Stimulated activated CD4-positive, alpha-beta T cell treated with anti-CD3 and anti-CD28 coated beads, Interleukin-15, amount 100 ng/mL, for 1 hour (primary cell): ENCODE measurements around the gene TRPM4.
"Not testable (repeated sequence)": the region's sequence is repeated elsewhere in the genome, so short reads cannot be mapped to it uniquely, and the experiment has no call there.

Experiments
- DNase-seq, 2 donors: peaks; one replicate each; pipeline ENCODE4 v3.0.0-alpha.2; 2020; ENCODE audit warnings: low read depth in 1 of 2, low spot score in 1 of 2

Gene TRPM4

DNA sequence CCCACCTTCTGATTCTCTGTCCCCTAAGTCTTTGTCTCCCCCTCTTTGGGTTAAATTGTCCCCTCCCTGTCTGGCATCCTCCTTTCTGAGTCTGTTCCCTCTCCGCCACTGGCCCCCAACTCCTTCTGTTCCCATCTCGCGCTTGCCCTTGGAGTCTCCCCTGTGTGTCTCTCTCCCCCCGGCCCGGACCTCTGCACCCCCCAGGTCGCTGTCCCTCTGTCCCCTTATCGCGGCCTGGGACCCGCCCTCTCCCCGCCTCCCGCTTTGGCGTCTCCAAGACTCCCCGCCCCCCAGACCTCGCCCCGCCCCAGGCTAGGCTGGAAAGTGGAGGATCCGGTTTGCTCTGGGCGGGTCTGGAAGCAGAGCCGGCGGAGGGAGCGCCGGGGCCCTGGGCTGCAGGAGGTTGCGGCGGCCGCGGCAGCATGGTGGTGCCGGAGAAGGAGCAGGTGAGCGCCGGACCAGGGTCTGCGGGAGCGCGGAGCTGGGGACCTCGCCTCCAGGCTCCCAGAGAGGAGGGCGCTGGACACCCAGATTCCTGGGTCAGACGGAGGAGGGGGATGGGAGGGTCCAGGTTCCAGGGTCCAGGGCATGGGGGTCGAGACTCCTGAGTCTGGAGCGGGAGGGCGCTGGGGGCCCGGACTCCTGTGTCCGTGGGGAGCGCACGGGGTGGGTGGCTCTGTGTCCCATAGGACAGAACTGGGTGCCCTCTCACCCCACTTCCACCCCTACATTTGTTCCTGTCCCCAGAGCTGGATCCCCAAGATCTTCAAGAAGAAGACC lies at the start of gene TRPM4:
Gene TRPM4, plus strand, starts transcription at position 348 of the 780 bp plus-strand sequence. Its CDS starts 75 bp downstream, at position 423.
- peak in 1 of 2 donors; percentile 33 for DNase-seq

DNA sequence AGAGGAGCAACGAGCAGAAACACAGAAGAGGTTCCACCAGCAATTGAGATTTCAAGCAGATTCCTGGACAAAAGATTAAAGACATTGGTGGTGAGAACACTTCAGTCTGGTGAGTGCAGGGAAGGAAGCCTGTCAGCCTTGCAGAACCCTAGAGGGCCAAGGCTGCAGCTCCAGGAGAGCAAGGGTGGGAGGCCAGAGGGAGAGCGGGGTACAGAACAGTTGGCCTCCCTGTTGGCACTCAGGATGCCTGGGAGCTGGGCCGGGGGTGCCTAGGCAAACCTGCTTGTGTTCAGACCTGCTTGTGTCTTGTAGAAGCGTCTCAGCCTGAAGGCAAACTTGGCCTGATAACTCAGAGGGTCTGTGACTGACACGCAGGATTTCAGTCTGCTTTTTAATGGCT lies 48.5 kb upstream of the TRPM4 start:
- DNase-seq, result no peak

DNA sequence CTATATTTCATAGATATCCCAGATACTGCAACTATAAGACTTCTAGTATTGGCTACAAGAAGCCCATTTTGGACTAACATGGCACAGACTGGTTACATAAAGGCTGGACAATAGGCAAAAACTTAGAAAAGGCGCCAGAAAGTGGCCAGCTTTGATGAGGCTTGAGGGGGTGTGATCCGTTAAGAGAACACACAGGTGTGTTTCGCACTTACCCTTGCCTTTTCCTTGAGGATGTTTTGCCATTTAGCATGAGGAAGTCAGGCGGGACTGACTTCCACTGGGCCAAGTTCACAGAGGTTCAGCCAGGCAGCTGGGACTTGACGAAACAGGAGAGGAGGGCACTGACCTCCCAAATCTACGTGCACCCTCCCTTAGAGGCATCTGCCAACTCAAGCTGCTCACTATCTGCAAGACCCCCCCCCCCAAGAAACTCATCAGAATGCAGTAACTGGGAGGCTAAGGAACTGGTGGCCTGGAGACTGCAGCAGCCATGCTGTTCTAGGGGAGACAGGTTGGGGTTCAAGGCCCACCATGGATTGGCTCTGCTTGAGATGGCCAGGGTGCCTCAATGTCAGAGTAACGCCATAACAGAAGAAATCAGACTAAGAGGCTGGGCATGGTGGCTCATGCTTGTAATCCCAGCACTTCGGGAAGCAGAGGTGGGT lies 47.9 kb upstream of the TRPM4 start:
- DNase-seq, result no peak

DNA sequence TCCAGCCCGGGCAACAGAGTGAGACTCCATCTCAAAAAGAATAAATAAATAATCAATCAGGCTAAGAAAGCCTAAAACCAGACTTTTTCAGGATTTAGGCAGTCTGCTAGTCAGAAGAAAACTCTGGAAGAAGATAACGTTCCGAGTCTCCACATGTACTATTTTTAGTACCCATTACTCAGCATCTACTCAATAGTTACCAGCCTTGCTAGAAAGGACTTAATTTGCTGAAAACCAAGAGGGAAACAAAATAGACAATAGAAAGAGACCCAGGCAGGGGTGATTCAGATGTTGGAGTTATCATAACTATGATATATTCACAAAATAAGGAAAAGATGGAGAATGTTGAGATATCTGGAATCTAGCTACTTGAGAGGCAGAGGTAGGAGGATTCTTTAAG lies 47.0 kb upstream of the TRPM4 start:
- no peak for DNase-seq

DNA sequence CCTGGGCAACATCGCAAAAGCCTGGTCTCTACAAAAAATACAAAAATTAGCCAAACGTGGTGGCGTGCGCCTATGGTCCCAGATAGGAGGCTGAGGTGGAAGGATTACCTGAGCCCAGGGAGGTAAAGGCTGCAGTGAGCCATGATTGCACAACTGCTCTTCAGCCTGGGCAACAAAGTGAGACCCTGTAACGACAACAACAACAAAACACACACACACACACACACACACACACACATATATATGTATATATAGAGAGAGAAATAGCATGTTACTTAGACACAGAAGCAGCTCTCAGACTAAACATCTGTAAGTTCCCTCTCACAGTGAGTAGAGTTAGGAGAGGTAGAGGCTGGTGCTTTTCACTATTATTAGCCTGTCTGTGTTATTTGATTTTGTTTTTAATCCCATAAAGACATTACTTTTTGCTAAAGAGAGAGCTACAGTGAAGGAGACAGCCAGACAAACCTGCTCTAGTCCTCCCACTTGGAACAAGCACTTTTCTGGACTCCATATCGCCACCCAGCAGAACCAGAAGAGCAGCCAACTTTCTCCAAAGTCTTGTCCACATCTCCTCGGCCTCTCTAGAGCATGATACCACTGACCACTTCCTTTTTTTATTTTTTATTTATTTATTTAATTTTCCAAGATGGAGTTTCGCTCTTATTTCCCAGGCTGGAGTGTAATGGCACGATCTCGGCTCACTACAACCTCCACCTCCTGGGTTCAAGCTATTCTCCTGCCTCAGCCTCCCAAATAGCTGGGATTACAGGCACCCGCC lies 46.2 kb upstream of the TRPM4 start:
- DNase-seq, result no peak

DNA sequence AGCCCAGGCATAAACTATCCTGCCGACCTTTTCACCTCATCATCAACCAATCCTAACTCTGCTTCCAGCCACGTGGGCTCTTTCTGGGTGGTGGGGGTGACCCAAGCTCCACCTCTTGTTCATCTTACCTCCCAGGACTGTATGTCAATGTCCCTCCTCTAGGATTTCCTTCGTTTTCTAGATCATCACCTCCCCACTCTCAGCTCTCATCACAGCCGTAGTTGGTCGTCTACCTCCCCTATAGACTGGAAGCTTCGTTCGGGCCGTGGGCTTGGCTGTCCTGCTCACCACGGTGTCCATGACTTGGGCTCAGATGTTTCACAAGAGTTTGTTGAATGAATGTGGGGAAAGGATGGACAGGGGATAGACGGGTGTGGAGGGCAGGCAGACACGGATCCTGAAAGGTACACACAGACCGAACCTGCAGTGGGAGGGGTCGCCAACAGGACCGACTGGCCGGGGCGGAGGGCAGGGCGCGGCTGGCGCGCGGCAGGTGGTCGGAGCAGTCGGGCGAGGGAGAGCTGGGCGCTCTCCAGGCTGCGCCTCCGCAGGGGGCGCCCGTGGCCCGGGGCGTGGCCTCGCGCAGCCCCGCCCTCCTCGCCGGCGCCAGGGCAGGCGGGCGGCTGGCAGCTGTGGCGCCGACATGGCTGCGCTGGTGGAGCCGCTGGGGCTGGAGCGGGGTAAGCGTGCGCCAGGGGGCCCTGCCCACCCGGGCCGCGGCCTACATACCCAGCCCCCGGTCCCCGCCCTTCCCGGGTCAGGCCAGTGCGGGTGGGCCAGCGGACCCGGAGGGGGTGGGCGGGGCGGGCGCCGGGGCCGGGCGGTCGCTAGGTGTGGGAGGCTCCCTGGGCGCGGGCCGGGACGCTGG lies 43.6 kb upstream of the TRPM4 start, which contains the start of gene LIN7B:
Gene LIN7B, plus strand, starts transcription at position 609 of the 868 bp plus-strand sequence. Its CDS starts 35 bp downstream, at position 644.
- DNase-seq, result peak; percentile 66 to 72

DNA sequence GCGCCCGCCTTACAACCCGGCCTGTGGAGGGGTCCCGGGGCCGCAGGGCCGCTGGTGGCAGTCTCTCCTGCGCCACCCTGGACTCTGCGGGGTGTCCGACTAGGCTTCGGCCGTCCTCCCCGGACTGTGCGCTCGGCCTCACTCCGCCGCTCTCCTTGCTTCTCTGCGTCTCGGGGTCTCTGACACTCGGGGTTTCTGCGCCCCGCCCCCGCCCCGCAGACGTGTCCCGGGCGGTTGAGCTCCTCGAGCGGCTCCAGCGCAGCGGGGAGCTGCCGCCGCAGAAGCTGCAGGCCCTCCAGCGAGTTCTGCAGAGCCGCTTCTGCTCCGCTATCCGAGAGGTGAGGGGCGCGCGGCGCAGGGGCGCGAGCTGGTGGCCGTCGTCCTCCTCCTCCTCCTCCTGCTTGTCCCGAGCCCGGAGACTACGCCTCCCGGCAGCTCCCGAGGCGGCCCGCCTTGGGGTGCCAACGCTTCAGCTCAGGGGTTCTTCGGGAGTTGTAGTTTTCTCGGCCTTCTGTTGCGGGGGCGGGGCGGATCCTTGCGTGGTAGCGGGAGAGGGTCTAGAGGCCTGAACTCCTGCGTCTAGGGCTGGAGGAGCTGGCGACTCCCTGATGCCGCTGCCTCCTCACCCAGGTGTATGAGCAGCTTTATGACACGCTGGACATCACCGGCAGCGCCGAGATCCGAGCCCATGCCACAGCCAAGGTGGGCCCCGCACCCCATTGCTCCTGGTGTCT lies 42.8 kb upstream of the TRPM4 start:
- peak in 1 of 2 donors; percentile 44 for DNase-seq

DNA sequence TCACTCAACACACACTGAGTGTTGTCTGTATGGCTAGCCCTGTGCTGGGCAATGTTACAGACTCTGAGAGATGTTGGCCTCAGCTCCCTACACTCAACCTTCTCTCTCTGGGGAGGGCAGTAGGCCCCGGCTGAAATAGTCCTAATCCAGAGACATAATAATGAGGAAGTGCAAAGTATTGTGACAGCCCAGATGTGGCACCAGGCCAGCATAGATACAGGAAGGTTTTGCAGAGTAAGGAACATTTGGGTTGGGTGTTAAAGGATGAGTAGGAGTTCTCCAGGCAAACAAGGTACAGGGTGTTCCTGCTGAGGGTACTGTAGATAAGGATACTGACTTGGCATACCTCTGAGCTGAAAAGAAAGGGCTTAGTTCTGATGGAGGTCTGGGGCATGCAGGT lies 41.0 kb upstream of the TRPM4 start:
- no peak for DNase-seq

DNA sequence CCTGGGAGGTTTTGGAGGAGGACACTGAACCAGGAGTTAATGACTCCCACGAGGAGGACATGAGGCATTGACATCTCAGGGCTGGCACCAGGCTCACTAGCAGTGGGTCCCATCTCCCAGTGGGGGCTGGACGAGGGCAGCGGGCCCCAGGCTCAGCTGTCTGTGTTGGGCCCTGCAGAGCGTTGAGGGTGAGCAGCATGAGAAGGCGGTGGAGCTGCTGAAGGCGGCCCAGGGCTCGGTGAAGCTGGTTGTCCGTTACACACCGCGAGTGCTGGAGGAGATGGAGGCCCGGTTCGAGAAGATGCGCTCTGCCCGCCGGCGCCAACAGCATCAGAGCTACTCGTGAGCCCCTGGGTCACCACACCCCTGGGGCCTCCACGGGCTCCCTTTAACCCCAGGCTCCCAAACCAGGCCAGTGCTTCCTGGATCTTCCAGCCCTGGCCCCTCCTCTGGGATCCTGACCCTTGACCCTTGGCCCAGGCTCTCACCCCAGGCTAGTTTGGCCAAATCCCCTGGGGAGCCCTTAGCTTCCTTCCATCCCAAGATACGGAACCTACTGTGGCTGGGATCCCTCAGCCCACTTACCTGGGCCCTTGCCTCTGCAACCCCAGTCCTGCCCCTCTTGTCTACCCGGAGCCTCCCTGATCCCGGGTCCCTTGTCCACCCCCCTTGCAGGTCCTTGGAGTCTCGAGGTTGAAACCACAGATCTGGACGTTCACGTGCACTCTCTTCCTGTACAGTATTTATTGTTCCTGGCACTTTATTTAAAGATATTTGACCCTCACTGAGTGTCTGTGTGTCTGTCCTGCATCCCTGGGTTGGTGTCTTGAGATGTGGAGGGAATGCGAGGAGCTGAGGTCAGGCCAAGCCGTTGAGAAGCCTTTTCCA lies 39.7 kb upstream of the TRPM4 start:
- DNase-seq, result no peak

DNA sequence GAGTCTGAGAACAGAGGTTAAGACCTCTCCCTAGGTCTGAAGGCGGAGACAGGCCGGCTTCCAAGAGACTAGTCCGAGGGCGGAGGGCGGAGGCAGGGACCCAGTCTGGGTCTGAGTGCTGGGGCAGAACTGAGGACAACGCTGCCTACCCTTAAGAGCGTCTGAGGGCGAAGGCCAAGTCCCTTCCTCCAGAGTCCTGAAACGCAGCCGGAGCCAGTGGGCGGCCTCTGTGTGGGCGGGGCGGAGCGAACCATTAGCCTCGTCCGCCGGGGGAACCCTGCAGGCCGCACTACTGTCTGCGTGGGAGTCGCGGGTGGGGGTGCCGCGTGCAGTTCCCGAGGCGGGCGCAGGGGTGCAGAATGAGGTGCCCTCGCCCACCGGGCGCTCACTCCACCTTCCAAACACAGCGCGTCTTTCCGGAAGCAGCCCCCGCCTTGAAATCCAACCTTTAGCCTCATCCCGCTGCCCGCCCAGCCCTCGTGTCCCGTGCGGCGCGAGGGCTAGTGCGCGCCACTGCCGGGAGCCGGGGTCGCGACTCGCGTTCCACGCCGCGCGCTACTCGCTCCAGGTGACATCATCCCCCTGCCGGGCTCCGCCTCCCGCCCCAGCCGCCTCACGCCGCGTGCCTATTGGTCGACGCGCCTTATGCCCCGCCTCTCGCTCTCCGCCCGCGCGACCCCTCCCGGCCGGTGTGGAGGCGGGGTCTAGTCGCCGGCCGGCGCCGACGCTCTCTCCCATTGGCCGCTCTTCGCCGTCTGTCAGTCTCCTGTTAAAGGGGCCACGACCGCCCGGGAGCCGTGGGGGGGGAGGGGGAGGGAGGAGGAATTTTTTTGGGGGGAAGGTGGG lies 38.8 kb upstream of the TRPM4 start, which contains the start of gene C19orf73:
Gene C19orf73, minus strand, starts transcription at position 579 of the 846 bp plus-strand sequence. Its CDS starts 121 bp downstream, at position 458.
- DNase-seq, result peak; percentile 94 to 95

DNA sequence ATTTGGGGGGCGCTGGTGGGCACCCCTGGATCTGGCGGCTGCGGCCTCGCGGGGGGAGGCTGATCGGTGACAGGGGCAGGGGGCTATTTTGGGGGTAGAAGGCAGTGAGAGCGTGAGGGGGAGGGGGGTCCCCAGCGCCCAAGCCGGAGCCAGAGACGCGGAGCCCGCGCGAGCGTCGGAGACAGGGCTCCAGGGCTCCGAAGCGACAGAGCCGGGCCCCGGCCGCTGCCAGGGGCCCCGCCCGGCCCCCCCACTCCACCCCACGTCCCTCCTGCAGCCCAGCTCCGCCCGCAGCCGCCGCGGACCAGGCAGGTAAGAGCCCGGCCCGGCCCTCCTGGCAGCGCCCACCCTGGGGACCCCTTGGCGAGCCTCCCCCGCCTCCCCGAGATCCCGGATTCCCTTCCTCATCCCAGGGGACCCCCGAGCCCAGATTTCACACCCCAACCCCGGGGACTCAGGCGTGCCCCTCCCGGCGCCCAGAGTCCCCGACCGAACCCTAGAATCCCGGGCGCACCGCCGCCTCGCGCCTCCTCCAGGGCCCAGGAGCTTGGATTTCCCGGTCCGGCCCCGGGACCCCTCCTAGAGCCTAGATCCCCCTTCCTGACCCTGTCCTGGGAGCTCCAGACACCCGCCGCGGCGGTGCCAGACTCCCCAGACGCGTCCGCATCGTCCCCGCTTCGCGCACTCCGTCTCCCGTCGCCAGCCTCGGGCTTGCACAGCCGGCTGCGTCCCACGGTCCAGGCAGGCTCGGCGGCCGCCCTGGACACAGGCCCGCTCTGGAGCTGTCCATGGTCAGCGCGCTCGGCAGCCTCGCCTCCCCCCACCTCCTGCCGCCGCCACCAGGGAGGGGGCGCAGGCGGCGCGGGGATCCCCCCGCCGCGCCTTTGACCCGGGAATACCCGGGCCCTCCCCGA lies 37.9 kb upstream of the TRPM4 start, which contains the start of gene PPFIA3:
Gene PPFIA3, plus strand, starts transcription at position 134 of the 914 bp plus-strand sequence. CDS start 8,330 bp downstream, outside the sequence.
- DNase-seq, result no peak

DNA sequence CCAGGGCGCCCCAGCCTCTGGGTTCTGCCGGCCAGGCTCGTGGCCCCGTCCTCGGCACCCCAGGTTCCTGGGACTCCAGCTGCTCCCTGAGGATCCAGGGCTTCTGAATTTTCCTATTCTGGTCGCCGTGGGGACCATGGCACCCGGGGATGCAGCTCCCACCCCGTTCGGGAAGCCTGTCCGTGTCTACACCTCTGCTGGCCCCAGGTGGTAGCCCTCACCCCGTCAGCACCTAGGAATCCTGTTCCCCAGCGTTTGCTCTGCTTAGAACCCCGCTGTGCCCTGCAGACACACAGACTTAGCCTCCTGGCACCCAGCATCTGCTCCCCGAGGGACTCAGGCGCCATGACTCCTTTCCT lies 37.3 kb upstream of the TRPM4 start:
- DNase-seq, result no peak

DNA sequence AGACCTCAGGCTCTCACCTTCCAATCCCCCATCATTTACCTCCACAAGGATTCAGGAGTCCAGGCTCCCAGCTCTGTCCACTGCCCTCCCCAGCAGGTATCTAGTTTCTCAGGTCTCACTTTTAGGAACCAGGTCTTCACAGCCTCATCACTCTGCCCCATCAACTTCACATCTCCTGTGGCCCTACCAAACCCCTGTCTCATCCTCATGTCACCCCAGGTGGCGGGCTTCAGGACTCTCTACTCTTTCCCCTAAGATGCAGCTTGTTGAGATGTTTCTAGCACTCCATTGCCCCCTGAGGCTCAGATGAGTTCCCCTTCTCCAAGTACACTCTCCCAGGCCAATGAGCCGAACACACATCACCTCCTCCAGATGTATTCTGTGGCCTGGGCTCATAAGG lies 36.7 kb upstream of the TRPM4 start:
- no peak for DNase-seq

DNA sequence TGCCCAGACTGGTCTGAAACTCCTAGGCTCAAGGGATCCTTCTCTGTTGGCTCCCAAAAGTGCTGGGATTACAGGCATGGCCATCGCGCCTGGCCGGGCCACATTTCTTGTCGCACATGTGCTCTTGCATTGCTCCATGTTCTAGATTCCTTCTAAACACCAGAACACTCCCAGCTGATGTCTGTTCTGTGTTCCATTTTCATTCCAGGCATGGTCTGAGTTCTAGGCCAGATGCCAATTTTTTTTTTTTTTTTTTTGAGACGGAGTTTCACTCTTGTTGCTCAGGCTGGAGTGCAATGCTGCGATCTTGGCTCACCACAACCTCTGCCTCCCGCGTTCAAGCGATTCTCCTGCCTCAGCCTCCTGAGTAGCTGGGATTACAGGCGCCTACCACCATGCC lies 35.8 kb upstream of the TRPM4 start:
- not testable (repeated sequence) for DNase-seq

DNA sequence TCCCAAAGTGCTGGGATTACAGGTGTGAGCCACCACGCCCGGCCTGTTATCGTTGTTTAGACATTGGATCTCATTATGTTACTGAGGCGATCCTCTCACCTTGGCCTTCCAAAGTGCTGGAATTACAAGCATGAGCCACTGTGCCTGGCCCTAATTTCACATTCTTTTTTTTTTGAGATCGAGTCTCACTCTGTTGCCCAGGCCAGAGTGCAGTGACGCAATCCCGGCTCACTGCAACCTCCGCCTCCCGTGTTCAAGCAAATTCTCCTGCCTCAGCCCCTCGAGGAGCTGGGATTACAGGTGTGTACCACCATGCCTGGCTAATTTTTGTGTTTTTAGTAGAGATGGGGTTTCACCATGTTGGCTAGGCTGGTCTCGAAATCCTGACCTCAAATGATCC lies 34.3 kb upstream of the TRPM4 start:
- not testable (repeated sequence) for DNase-seq

DNA sequence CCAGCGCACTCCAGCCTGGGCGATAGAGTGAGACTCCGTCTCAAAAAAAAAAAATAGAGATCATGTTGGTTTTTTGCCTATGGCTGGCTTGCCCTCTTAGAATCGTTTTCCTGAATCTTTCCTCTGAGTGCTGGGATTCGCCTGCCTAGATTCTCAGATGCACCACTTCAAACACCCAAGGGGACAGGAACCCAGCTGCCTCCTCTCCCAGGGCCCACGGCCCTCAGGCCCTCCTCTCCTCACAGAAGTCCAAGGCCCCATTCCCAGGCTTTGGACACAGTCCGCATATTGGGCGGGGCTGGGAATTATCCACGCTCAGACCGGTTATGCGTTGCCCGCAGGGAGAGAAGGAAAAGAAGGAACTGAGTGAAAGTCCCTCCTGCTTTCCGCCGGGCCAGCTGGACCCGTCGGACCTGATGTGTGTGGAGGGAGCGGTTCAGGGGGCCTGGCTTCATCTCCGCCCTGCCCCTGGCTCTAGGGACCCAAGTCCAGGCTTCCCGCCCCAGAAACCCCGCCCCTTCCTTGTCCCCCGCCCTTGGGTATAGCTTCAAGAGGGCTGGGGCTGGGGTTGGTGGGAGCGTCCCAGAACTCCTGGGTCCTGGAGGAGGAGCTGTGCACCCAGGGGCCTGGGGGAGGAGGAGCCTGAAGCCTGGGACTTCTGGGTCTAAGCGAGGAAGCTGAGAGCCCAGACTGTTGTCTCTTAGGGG lies 32.4 kb upstream of the TRPM4 start:
- no peak for DNase-seq
